GF-D8 (cell line): ENCODE measurements around the gene PPWD1.
"Not testable (repeated sequence)": the region's sequence is repeated elsewhere in the genome, so short reads cannot be mapped to it uniquely, and the experiment has no call there.

ENCODE experiments used
- DNase-seq: peaks from one replicate; lab custom pipeline; 2025; lab: John Stamatoyannopoulos, UW

PPWD1 gene

GRCh38 chr5:65562731-65563701, at the start of gene PPWD1, which contains the start of gene CENPK:
TSS of gene PPWD1 (plus strand) at chr5:65563296. CDS start at chr5:65563311, 15 bp downstream.
TSS of gene CENPK (minus strand) at chr5:65563168. CDS start at chr5:65554907, 8,261 bp downstream.
- DNase-seq: peak; percentile 59

DNA sequence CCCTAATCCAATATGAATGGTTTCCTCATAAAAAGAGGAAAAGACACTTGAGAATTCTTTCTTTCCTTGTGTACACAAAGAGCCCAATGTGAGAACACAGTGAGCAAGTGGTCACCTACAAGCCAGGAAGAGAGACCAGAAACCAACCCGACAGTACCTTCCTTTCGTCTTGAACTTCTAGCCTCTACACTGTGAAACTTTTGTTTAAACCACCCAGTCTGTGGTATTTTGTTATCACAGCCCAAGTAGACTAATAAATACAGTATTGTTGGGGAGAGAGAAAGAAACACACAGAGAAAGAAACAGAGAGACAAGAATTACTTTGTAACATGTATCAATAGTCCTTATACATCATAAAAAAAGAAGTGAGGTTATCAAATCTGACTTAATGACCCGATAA, 37.4 kb upstream of the PPWD1 start:
- no peak for DNase-seq

GRCh38 chr5:65530904-65531303, 32.2 kb upstream of the PPWD1 start:
- DNase-seq: no peak

GRCh38 chr5:65535529-65535987, 27.5 kb upstream of the PPWD1 start:
- no peak for DNase-seq

DNA sequence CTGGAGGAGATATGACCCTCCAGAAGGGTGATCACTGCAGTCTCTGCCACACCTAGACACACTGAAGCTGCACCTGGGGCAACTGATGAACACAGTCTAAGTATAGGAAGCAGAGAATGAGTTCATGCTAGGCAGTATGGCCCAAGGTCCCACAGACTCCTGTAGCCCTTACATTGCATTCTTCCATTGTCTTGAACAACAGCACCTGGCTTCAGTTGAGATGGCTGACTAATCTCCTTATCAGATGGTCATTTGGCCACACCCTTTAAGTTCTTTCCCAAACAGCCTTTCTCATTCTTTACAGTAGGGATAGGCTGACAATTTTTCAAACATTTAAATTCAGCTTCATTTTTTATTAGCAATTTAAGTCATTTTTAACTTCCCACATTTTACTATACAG, 23.3 kb upstream of the PPWD1 start:
- no peak for DNase-seq

GRCh38 chr5:65544473-65544872, 18.6 kb upstream of the PPWD1 start:
- no peak for DNase-seq

DNA sequence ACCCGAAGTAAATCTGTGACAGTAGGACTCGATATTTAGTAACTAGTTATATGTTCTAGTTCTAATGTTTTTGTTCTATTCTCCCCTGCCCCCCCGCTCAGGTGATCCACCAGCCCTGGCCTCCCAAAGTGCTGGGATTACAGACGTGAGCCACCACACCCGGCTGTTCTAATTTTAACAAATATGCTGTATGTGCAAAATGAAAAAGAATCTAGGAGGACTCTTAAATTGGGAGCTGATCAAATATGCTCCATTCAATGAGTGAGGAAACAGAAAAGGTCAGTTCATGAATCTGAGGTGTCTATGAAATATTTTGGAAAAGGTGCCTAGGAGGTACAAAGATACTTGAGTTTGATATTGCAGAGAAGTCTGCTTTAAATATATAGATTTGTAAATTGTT, 17.0 kb upstream of the PPWD1 start:
- no peak for DNase-seq

GRCh38 chr5:65548281-65548680, 14.8 kb upstream of the PPWD1 start:
- DNase-seq: no peak

DNA sequence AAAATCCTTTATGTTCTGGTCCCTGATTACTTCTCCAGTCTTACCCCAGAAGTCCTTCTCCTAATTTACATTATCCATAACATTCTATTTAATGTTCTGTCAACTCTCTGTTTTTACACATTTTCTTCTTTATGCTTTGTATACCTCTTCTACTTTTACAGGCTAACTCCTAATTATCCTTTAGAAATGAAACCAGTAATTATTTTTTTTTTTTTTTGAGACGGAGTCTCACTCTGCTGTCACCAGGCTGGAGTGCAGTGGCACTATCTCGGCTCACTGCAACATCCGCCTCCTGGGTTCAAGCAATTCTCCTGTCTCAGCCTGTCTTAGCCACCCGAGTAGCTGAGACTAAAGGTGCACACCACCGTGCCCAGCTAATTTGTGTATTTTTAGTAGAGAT, 9.2 kb upstream of the PPWD1 start:
- no peak for DNase-seq

DNA sequence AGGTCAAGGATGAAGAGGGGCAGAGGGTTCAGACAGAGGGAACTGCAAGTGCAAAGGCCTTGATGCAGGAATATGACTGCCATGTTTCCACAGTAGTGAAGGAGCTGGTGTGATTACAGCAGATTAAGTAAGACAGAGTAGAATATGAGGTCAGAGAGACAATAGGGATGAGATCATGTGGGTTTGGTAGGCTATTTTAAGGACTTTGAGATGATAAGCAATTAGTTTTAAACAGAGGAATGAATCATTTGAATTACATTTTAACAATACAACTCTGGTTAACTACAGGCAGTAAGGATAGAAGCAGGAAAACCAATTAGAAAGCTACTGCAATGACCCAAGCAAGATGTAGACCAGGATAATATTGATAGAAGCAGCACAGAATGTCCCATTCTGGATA, 7.8 kb upstream of the PPWD1 start:
- no peak for DNase-seq

DNA sequence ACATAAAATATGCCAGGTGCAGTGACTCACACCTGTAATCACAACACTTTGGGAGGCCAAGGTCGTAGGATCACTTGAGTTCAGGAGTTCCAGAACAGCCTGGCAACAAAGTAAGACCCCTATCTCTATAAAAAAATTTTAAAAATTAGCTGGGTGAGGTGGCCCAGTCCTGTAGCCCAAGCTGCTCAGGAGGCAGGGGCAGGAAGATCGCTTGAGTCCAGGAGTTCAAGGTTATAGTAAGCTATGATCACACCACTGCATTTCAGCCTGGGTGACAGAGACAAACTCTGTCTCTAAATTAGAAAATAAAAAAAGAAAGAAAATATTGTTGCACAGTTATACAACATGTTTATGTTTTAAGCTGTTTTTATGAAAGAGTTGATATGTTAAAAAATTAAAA, 6.9 kb upstream of the PPWD1 start:
- no peak for DNase-seq

GRCh38 chr5:65556718-65557117, 6.4 kb upstream of the PPWD1 start:
- no peak for DNase-seq

GRCh38 chr5:65563777-65564176, 681 bp downstream of the PPWD1 start:
- no peak for DNase-seq

DNA sequence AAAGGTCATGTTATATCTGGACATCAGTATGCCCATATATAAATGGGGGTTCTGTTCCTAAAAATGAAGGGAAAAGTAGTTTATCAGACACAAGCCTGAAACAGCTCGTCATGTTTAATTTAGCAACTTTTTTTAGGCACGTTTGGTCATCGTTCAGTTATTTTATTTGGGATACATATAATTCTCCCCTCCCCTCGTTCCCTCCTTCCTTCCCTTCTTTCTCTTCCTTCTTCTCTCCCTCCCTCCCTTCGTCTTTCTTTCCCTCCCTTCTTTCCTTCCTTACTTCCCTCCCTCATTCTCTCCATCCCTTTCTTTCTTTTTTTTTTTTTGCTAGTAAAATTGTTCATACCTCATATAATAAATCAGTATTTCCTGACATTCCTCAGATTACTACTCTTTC, 3.4 kb downstream of the PPWD1 start:
- DNase-seq: no peak

GRCh38 chr5:65570598-65571226, 7.6 kb downstream of the PPWD1 start:
- DNase-seq: no peak

DNA sequence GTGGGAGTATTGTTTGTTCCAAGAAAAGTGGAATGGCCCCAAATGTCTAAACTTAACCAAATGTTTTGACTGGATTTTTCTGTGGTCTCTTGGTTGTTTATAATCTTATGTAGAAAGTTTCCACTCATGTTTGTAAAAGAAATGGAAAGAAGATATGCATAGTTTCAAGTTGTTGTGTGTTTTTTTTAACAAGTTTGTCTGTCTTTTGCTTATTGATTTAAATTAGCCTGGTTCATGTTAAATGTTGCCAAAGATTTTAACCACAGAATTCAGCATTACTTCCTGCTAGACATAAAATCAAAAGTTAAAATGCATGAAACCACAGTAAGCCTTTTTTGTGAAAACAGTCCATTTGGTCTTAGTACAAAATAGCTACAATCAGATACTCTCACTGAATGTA, 14.0 kb downstream of the PPWD1 start:
- no peak for DNase-seq

GRCh38 chr5:65588694-65589093, 25.6 kb downstream of the PPWD1 start:
- DNase-seq: no peak

- not testable (repeated sequence) for DNase-seq
Measured at GRCh38 chr5:65601761-65602160, 38.7 kb downstream of the PPWD1 start.

DNA sequence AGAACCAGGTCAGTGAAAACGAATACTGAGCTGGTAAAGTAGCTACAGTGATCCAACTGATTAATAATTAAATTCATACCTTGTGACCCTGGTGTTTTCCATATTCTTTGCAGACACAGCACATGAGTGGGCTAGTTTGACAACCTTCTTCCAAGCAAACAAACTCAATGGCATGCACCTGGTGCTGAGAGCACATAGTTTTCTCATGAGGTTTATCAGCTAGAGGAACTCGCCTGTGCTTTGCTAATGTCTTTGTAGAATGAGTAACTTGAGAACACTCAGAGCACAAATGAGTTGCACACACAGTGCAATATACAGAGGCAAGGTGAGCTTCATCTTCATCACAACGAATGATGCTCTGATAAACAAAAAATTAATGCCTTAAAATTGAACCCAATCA, 48.4 kb downstream of the PPWD1 start:
- no peak for DNase-seq

GRCh38 chr5:65612298-65612907, 49.3 kb downstream of the PPWD1 start:
- DNase-seq: no peak

- no peak for DNase-seq
Measured at GRCh38 chr5:65620021-65620420, 56.9 kb downstream of the PPWD1 start.

DNA sequence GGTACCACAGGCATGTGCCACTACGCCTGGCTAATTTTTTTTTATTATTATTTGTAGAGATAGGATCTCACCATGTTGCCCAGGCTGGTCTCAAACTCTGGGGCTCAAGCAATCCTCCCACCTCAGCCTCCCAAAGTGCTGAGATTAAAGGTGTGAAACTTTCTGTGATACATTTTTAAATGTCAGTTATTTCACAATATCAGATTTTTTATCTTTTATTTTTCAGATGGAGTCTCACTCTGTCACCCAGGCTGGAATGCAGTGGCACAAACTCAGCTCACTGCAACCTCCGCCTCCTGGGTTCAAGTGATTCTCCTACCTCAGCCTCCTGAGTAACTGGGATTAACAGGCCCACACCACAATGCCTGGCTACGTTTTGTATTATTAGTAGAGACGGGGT, 58.9 kb downstream of the PPWD1 start:
- DNase-seq: not testable (repeated sequence)

- DNase-seq: no peak
Measured at GRCh38 chr5:65623482-65623881, 60.4 kb downstream of the PPWD1 start.
